Hematopoietic multipotent progenitor cell treated with erythropoietin and hydrocortisone succinate and interleukin-3 and kit ligand, for 4 days (in vitro differentiated cells): ENCODE measurements around the gene ATE1.
"Not testable (repeated sequence)": the region's sequence is repeated elsewhere in the genome, so short reads cannot be mapped to it uniquely, and the experiment has no call there.

Experiments used
- DNase-seq: peaks from one replicate; pipeline ENCODE4 v3.0.0-alpha.2; 2015

The ATE1 gene

GRCh38 chr10:121774813-121775212, 153.0 kb downstream of the ATE1 start:
- DNase-seq, result no peak

- no peak for DNase-seq
Measured at GRCh38 chr10:121774404-121774803, 153.4 kb downstream of the ATE1 start.

GRCh38 chr10:121772884-121773283, 154.9 kb downstream of the ATE1 start:
- DNase-seq, result no peak

- no peak for DNase-seq
Measured at GRCh38 chr10:121772406-121772805, 155.4 kb downstream of the ATE1 start.

- DNase-seq, result no peak
Measured at GRCh38 chr10:121771966-121772365, 155.9 kb downstream of the ATE1 start.

GRCh38 chr10:121766426-121766825, 161.4 kb downstream of the ATE1 start:
- DNase-seq, result no peak

GRCh38 chr10:121765204-121765603, 162.6 kb downstream of the ATE1 start:
- no peak for DNase-seq

GRCh38 chr10:121764233-121764942, 163.4 kb downstream of the ATE1 start:
- DNase-seq, result no peak

GRCh38 chr10:121757241-121757640, 170.6 kb downstream of the ATE1 start:
- not testable (repeated sequence) for DNase-seq

- DNase-seq, result not testable (repeated sequence)
Measured at GRCh38 chr10:121755496-121755895, 172.3 kb downstream of the ATE1 start.

- DNase-seq, result no peak
Measured at GRCh38 chr10:121754666-121755065, 173.2 kb downstream of the ATE1 start.

GRCh38 chr10:121753726-121754476, 173.9 kb downstream of the ATE1 start:
- peak; percentile 47 for DNase-seq

- no peak for DNase-seq
Measured at GRCh38 chr10:121751191-121751760, 176.6 kb downstream of the ATE1 start.

- DNase-seq, result no peak
Measured at GRCh38 chr10:121747163-121747775, 180.6 kb downstream of the ATE1 start.

GRCh38 chr10:121741248-121741792, 186.5 kb downstream of the ATE1 start:
- no peak for DNase-seq

GRCh38 chr10:121740069-121740468, 187.8 kb downstream of the ATE1 start:
- DNase-seq, result no peak

GRCh38 chr10:121739114-121739513, 188.7 kb downstream of the ATE1 start:
- no peak for DNase-seq

GRCh38 chr10:121736315-121737130, 191.3 kb downstream of the ATE1 start:
- DNase-seq, result peak; percentile 29

GRCh38 chr10:121735263-121735662, 192.6 kb downstream of the ATE1 start:
- no peak for DNase-seq

GRCh38 chr10:121734589-121735045, 193.2 kb downstream of the ATE1 start:
- peak; percentile 64 for DNase-seq

GRCh38 chr10:121732656-121733445, 195.0 kb downstream of the ATE1 start:
- no peak for DNase-seq
